ENCODE data around the gene UBAC2.

GRCh38 chr13:99434258-99434788 lies 233.7 kb downstream of the UBAC2 start:
- no peak for TF ChIP-seq EZH2 (IDR thresholded peaks at IDR 0.05; ENCODE audit: borderline replicate concordance)
- TF ChIP-seq CTCF (IDR thresholded peaks at IDR 0.05; ENCODE audit: poor library complexity) = no peak
- TF ChIP-seq EZH2phosphoT487 (IDR thresholded peaks at IDR 0.05; ENCODE audit: low read depth, severe bottlenecking, unreplicated experiment) = no peak

All from hepatocyte (in vitro differentiated cells).